SH-SY5Y (cell line): Measurements from ENCODE around the gene MRPS27.

Experiments
- GATA2 ChIP-seq: IDR thresholded peaks from 2 replicates; pipeline ENCODE4 v1.6.1; 2011; ENCODE audit warnings: mild to moderate bottlenecking, low read depth, low read length
- GATA3 ChIP-seq: IDR thresholded peaks from 2 replicates; pipeline ENCODE4 v1.6.1; 2011; ENCODE audit warnings: low read depth, mild to moderate bottlenecking, low read length, moderate library complexity

MRPS27 gene

DNA sequence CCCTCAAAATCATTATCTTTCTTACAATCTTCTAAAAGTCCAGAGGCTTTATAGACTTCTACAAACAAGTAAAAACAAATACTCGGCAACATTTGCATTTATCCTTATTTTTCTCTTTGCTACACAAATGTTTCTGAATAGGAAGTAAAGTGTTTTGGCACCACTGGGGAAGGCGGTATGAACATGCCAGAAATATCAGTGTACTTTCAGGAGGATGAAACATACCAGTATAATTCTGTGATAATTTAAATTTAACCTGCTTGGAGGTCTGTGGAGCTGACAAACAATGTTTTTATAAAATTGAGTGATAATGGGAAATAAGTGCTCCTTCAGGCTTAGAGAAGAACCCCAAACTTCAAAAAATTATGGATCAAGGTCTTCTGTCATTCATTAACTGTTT, 51.8 kb downstream of the MRPS27 start:
- no peak for TF ChIP-seq GATA3
- no peak for TF ChIP-seq GATA2

DNA sequence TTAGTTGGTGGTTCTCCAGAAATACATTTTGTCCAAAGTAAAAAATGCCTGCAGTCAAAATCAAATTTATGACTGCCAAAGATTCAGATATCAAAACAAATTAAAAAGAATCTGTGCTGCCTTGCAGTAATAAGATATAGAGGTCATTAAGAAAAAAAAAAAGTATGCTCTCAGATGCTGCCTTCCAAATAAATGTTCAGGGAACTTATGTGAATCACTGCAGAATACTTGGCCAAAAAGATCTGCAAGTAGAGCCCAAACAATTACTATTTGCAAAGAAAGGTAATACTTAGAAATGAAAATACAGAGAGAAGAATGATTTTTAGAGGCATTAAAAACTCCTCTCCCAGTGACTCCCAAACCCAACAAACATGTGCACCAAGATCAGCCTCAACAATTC, 52.4 kb downstream of the MRPS27 start:
- no peak for TF ChIP-seq GATA2
- no peak for TF ChIP-seq GATA3

DNA sequence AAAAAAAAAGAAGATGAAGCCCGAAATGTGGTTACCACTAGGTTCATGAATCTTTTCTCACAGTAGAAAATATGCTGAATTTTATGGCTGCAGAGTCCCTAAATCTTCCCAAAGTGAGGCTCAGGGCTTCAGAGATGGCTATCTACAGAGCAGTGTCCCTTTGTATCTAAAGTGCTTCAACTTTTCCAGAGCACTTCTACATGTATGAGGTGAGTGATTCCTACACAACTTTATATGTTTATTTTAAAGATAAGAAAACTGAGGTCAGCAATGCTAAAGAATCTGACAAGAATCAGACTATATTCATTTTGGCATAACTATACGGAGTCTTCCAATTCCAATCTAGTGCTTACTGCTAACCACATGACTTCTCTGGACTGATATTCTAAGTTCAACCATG, 53.2 kb downstream of the MRPS27 start:
- TF ChIP-seq GATA2 (no peak; the same call in 1 of the 2 replicates), GATA3 (no peak)

- TF ChIP-seq GATA3, result no peak
- TF ChIP-seq GATA2, result no peak
Measured at GRCh38 chr5:72265032-72265877, 54.8 kb downstream of the MRPS27 start.

DNA sequence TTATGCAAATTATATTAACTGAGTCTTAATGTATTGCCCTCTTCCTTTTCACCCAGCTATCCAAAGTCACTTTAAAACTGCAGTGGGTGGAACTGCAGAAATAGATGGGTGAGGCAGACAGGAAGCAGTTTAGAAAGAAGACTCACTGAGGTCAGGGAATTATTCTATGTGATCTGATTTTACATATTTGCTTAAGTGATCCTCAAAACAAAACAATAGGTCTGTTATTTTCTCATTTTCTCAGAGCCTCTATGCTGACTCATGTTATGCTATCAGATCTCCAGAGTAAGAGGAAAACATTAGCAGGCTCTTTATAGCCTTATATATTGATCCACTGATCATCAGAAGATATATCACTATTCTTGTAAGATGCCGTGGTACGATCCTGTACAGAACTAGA, 63.5 kb downstream of the MRPS27 start:
- no peak for TF ChIP-seq GATA3
- TF ChIP-seq GATA2, result no peak

DNA sequence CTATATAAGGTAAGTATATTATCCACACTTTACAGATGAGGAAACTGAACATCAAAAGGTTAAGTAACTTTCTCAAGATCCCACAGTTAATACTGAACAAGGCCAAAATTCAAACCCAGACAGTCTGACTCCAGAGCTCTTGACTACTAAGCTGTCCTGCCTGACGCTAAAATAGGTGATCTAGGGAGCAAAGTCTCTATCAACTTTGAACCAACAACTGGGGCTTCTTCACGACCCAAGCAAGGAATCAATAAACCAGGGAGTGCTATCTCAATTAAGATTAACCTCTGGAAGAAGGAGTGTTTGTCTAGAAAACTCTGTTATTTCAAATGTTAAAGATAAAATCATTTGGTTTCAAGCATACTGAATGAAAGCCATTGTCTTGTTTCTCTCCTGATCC, 64.4 kb downstream of the MRPS27 start:
- TF ChIP-seq GATA2, result no peak

GRCh38 chr5:72255237-72255636, 64.8 kb downstream of the MRPS27 start:
- no peak for TF ChIP-seq GATA2
- no peak for TF ChIP-seq GATA3

DNA sequence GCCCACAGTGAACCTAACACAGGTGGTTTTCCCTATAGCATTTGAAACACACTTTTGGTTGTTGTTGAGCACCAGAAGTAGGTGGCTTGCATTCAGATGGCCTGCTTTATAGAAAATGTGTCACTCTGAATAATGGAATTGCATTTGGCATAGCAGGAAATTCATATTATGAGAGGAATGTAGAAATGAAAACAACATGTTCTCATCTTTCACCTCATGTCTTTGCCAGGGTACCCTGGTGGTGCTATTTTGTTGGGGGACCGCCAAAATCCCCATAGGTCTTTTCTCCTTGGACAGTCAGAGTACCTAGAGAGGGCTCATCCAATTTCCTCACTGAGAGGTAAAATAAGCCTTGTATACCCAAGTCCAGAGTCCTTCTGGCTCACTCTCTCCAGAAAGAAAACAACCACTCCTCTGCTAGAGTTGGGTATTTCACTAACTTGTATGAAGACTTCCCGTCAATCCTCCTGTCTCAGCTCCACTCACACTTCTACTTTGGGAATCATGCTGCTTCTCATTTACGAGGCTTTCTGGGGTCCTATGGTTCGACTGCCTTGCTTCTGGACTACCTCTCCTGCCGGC, 67.4 kb downstream of the MRPS27 start:
- no peak for TF ChIP-seq GATA2
- no peak for TF ChIP-seq GATA3

- TF ChIP-seq GATA3 (no peak), GATA2 (no peak)
Measured at GRCh38 chr5:72252008-72252407, 68.0 kb downstream of the MRPS27 start.

GRCh38 chr5:72251386-72251785, 68.7 kb downstream of the MRPS27 start:
- TF ChIP-seq GATA3, result no peak
- no peak for TF ChIP-seq GATA2

- no peak for TF ChIP-seq GATA3
- no peak for TF ChIP-seq GATA2
Measured at GRCh38 chr5:72248410-72248981, 71.5 kb downstream of the MRPS27 start.

DNA sequence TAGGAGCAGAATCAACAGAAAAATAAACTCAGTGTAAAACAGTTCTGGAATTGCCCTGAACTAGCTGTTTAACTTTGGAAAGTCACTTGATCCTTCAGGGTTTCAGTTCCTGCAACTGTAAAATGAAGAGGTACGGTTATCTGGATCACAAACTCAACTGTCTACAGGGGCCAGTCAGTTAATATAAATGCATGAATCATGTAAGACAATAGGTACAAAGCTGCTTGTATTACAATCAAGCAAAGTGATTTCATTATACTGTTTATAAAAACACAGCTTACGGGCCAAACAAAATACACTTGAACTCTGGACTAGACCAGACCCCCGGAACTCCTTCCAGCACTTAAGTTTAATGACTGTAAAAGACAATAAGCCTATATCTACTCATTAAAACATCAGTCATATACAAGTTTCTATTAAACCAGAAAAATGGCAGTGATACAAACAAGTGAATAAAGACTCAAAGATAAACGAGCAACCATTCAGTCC, 73.0 kb downstream of the MRPS27 start:
- TF ChIP-seq GATA2, result no peak
- no peak for TF ChIP-seq GATA3

DNA sequence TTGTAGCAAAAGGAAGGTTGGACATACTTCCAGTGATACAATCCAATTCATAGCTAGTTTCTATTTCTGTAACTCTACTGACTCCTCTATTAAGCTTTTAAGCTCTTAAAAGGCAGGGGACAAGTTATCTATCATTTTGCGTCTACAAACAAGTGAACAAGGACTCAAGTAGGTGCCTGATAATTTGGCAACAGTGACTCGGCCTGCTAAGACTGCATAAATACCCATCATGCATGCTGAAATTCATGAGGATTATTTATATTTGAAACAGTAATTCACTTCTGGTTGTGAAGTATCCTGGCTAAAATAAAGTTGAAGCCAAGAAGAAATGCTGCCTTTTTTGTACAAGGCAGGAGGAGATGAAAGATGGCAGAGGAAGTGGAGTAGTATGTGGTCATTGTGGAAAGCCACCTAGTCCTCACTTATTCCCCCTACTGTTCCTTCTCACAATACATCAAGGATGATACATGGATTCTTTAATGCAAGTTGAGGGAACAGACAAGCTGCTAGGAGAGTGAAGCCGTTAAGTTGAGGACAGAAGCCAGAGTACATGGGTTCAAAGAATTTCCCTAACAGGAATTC, 74.0 kb downstream of the MRPS27 start:
- TF ChIP-seq GATA3, result no peak

DNA sequence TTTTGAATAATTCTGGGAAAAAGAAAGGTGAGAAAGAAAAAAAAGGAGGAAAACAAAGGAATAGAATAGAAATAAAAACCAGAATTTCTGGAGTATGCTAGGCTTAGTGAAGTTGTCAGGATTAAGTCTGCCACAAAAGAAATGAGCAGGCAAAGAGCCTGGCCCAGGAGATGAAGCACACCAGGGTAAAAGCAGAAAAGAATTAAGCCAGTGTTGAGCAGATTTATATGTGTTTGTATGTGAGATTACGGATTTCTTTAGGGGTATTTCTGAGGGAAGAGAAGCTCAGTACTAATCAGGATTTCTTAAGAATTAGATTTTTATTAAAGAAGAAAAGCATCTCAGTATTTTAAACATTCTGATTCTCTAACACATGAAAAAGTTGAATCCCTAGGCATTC, 74.5 kb downstream of the MRPS27 start:
- TF ChIP-seq GATA2 (no peak), GATA3 (no peak)
